Left lung (tissue), 10 donors: Measurements from ENCODE around the gene TXLNG. TPM values are rescaled to one million over a fixed set of nuclear protein-coding genes. Genes with fewer than 3 reads are reported as not detected.

Experiments used
- ATAC-seq: fragments of 200-7000 bp; cut with Tn5 transposase; one replicate; pipeline ENCODE4 v1.9.1; 2020; ENCODE audit warnings: moderate library complexity
- DNase-seq, 4 donors: peaks; one replicate each; pipeline ENCODE4 v3.0.0-alpha.2; 2013 to 2020
- H3K27ac ChIP-seq, 2 donors: fragments of 200-600 bp; sonication (generic) in 1 of 2; one replicate each; pipeline versions ENCODE4 v1.5.0 to v1.8.0; 2020 to 2021
- H3K27me3 ChIP-seq, 2 donors: fragments of 200-600 bp; sonication (generic) in 1 of 2; one replicate each; pipeline versions ENCODE4 v1.5.0 to v1.8.0; 2020 to 2021
- H3K36me3 ChIP-seq, 2 donors: fragments of 200-600 bp; sonication (generic) in 1 of 2; one replicate each; pipeline versions ENCODE4 v1.5.0 to v1.8.0; 2020 to 2021
- H3K4me1 ChIP-seq, 2 donors: fragments of 200-600 bp; one replicate each; pipeline ENCODE4 v1.8.0; 2021
- H3K4me3 ChIP-seq, 2 donors: fragments of 200-600 bp; sonication (generic) in 1 of 2; one replicate each; pipeline versions ENCODE4 v1.5.0 to v1.8.0; 2020 to 2021; ENCODE audit warnings: mild to moderate bottlenecking in 1 of 2
- H3K9me3 ChIP-seq, 2 donors: fragments of 200-600 bp; sonication (generic) in 1 of 2; one replicate each; pipeline versions ENCODE4 v1.5.0 to v1.8.0; 2020 to 2021
- intact Hi-C, 2 donors: fragments of 100-400 bp; cut with DNase I; formaldehyde crosslinking; loops; one replicate each; pipeline versions ENCODE4 v1.11.2 to v1.14.2; 2022
- polyA plus RNA-seq, 6 donors: library from polyadenylated mRNA; unstranded; fragments of 120-200 nt; gene quantifications; one replicate each; pipeline ENCODE4 v1.2.1, GENCODE V29; 2013; ENCODE audit not compliant: insufficient read length in 6 of 6
- total RNA-seq, 2 donors: library from RNA; stranded (reverse); fragmentation: NEBNext Ultra II Directional; extraction: Animal tissue kit (Norgen Biotek cat#: 25700); gene quantifications; one replicate each; pipeline ENCODE4 v1.2.1, GENCODE V29; 2021
- TF ChIP-seq, protein P1 (sequence below), 2 donors: fragments of 200-600 bp; sonication (generic) in 1 of 2; IDR thresholded peaks; one replicate each; pipeline versions ENCODE4 v1.5.0 to v1.8.0; 2021; ENCODE audit warnings: antibody characterized with exemption in 2 of 2
- donor health status: DM: no; HTN: yes; CAD: no.
- donor health status: DM: no; HTN: no; CAD: no.

Gene TXLNG
- total and polyA plus RNA-seq, 8 donors: 9.6 to 18.2 (median 15.7) TPM

DNA sequence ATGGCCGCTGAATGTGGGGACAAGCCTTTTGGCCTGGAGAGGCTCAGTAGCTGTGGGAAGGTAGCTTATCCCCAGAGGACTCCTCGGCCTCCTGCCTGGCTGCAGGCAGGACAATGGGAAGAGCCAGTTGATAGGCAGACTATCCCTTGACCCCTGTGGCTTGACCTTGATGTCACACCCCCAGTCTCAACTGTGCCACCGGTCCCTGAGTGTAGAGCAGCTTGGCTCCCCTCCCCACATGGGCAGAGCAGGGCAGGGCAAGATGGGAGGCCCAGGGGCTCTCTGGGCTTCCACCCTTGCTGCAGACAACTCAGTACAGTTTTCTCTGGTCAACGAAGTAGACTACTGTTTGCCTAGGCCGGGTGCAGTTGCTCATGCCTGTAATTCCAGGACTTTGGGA lies 41.2 kb upstream of the TXLNG start:
- TF ChIP-seq, protein P1, sequence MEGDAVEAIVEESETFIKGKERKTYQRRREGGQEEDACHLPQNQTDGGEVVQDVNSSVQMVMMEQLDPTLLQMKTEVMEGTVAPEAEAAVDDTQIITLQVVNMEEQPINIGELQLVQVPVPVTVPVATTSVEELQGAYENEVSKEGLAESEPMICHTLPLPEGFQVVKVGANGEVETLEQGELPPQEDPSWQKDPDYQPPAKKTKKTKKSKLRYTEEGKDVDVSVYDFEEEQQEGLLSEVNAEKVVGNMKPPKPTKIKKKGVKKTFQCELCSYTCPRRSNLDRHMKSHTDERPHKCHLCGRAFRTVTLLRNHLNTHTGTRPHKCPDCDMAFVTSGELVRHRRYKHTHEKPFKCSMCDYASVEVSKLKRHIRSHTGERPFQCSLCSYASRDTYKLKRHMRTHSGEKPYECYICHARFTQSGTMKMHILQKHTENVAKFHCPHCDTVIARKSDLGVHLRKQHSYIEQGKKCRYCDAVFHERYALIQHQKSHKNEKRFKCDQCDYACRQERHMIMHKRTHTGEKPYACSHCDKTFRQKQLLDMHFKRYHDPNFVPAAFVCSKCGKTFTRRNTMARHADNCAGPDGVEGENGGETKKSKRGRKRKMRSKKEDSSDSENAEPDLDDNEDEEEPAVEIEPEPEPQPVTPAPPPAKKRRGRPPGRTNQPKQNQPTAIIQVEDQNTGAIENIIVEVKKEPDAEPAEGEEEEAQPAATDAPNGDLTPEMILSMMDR (IDR thresholded peaks at IDR 0.05): no peak
- H3K9me3 ChIP-seq: no peaks in the 10 kb centered on the region
- no peak for ATAC-seq
- no peaks in the 10 kb centered on the region for H3K4me1 ChIP-seq
- H3K27ac ChIP-seq: no peak overlapping the region
- no peak overlapping the region for H3K4me3 ChIP-seq
- intact Hi-C loops: no loop called here
- H3K36me3 ChIP-seq: peaks cover 0 to 83% of the 10 kb centered on the region in 2 donors
- H3K27me3 ChIP-seq: no peaks in the 10 kb centered on the region
- DNase-seq: no peak

DNA sequence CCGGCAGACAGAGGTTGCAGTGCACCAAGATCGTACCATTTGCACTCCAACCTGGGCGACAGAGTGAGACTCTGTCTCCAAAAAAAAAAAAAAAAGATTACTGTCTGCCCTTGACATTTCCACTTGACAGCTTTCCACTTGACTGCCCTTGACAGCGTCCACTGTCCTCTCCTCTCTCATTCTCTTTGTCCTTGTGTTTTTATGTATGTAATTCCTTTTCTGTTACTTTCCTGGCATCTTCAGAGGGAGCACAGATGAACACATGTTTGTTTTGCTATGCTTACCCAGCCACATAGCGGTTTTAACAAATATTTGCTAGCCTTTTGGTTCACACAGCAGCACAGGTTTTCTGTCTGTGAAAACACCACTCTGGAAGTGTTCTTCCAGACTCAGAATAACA lies 40.6 kb upstream of the TXLNG start:
- intact Hi-C loops: no loop called here
- Histone ChIP-seq H3K27ac (no peak overlapping the region), H3K4me1 (no peaks in the 10 kb centered on the region), H3K27me3 (no peaks in the 10 kb centered on the region), H3K9me3 (no peaks in the 10 kb centered on the region), H3K36me3 (peaks cover 0 to 86% of the 10 kb centered on the region in 2 donors), H3K4me3 (no peak overlapping the region)
- DNase-seq (no peak), ATAC-seq (no peak)
- TF ChIP-seq, protein P1 (IDR thresholded peaks at IDR 0.05): no peak

DNA sequence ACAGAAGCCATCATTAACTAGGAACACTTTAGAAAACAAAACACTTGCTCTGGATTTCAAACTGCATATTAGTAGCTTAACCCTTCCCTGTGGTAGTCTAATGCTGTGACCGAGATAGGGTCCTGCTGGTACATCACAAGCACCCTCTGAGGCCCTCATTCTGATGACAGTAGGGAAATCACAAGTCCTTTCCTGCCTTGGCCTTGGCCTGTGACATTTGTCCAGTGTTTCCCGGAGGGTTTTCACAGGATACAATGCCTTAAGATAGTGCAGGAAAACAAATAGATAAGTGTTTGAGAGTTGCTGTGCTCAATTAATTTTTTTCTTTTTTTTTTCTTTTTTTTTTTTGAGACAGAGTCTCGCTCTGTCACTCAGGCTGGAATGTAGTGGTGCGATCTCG lies 37.8 kb upstream of the TXLNG start:
- no peak overlapping the region for H3K4me3 ChIP-seq
- intact Hi-C loops: no loop called here
- H3K9me3 ChIP-seq: no peaks in the 10 kb centered on the region
- DNase-seq: no peak
- no peak for ATAC-seq
- peaks cover 0 to 66% of the 10 kb centered on the region in 2 donors for H3K36me3 ChIP-seq
- no peaks in the 10 kb centered on the region for H3K4me1 ChIP-seq
- H3K27ac ChIP-seq: no peak overlapping the region
- no peaks in the 10 kb centered on the region for H3K27me3 ChIP-seq
- TF ChIP-seq, protein P1 (IDR thresholded peaks at IDR 0.05): no peak

DNA sequence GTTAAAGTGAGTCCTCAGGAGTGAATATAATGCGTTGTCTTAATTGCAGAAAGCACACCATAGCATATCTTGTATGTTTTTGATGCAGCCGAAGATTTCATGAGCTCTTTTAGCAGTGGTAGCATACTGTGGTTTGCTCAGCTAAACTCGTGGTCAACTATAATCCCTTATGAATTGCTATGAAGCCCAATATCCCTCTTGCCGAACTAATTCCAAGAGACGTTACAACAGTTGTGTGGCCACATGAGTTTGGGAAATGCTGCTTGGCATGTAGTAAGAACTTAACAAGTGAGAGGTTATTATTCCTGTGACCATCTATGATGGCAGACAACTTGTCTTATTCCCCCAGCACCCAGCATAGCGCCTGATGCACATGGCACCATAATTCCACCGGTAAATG lies 36.1 kb upstream of the TXLNG start:
- Histone ChIP-seq H3K27ac (no peak overlapping the region), H3K4me1 (no peaks in the 10 kb centered on the region), H3K4me3 (no peak overlapping the region), H3K36me3 (peaks cover 0 to 61% of the 10 kb centered on the region in 2 donors), H3K27me3 (no peaks in the 10 kb centered on the region), H3K9me3 (no peaks in the 10 kb centered on the region)
- DNase-seq (no peak), ATAC-seq (no peak)
- TF ChIP-seq, protein P1 (IDR thresholded peaks at IDR 0.05): no peak
- intact Hi-C loops: no loop called here

DNA sequence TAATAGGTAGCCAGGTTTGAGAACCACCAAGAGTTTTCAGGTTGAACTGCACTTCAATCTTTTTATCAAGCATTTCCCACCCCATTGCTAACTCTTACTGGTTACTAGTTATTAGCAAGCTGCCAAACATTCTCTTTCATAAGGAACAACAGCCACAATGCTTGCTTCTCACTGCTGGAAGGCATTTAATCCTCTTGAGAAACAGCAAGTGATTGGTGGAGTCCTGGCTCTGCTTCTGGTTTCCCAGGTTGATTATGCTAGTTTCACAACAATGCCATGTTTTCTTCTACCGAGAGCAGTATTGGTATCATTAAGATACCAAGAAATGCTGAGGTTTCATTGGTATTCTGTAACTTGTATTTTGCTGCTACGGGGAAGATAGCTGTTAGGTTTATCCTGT lies 32.2 kb upstream of the TXLNG start:
- Histone ChIP-seq H3K27me3 (no peaks in the 10 kb centered on the region), H3K4me1 (no peaks in the 10 kb centered on the region), H3K27ac (no peak overlapping the region), H3K36me3 (peaks cover 0 to 63% of the 10 kb centered on the region in 2 donors), H3K9me3 (no peaks in the 10 kb centered on the region), H3K4me3 (no peak overlapping the region)
- intact Hi-C loops: no loop called here
- TF ChIP-seq, protein P1 (IDR thresholded peaks at IDR 0.05): no peak
- ATAC-seq (no peak), DNase-seq (no peak)
